Colonic mucosa (tissue), 4 donors: ENCODE data around the gene SLC26A11. TPM values are rescaled to one million over a fixed set of nuclear protein-coding genes. Genes with fewer than 3 reads are reported as not detected.

ENCODE experiments used
- DNase-seq: peaks from one replicate; pipeline ENCODE4 v3.0.0-alpha.2; 2020
- H3K27ac ChIP-seq: fragments of 200-600 bp; one replicate; pipeline ENCODE4 v1.8.0; 2021
- H3K27me3 ChIP-seq: fragments of 200-600 bp; one replicate; pipeline ENCODE4 v1.8.0; 2021
- H3K36me3 ChIP-seq: fragments of 200-600 bp; one replicate; pipeline ENCODE4 v1.8.0; 2021
- H3K4me1 ChIP-seq: fragments of 200-600 bp; one replicate; pipeline ENCODE4 v1.8.0; 2021; ENCODE audit warnings: mild to moderate bottlenecking
- H3K4me3 ChIP-seq: fragments of 200-600 bp; one replicate; pipeline ENCODE4 v1.8.0; 2021
- H3K9ac ChIP-seq, 2 donors: one replicate each; pipeline ENCODE4 v1.7.0; 2013; ENCODE audit warnings: control low read depth in 2 of 2, low read depth in 2 of 2, low read length in 2 of 2
- H3K9me3 ChIP-seq: fragments of 200-600 bp; one replicate; pipeline ENCODE4 v1.8.0; 2021
- intact Hi-C: fragments of 100-400 bp; cut with DNase I; formaldehyde crosslinking; loops from one replicate; pipeline ENCODE4 v1.14.1; 2022
- total RNA-seq, 2 donors: library from RNA; stranded (reverse); fragmentation: NEBNext Ultra II Directional in 1 of 2; extraction: Animal tissue kit (Norgen Biotek cat#: 25700) in 1 of 2; gene quantifications; one replicate each; pipeline ENCODE4 v1.2.1, GENCODE V29; 2021
- TF ChIP-seq, protein P1 (sequence below): fragments of 200-600 bp; IDR thresholded peaks from one replicate; pipeline ENCODE4 v1.8.0; 2022; ENCODE audit warnings: antibody characterized with exemption, mild to moderate bottlenecking
- donor health status: healthy.
- donor health status: DM: no; HTN: no; CAD: no.
- donor health status: DM: no; HTN: no; CAD: no.

The SLC26A11 gene
- total RNA-seq, 2 donors from 2014 or later: 8.0 to 9.3 TPM

DNA sequence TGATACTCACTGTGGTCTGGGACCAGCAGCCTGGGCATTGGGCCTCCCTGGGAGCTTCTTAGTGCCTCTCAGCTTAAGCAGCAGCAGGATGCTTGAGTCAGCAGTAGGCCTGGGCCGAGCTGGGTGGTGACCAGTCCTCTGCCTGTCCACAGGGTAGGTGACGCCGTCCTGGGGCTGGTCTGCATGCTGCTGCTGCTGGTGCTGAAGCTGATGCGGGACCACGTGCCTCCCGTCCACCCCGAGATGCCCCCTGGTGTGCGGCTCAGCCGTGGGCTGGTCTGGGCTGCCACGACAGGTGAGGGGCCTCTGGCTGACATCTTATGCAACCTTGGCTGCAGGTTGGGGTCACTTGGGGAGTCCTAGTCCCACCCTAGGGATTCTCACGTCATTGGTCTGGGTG is 7.4 kb downstream of the SLC26A11 start:
- no peaks in the 10 kb centered on the region for H3K36me3 ChIP-seq
- H3K9ac ChIP-seq: no peak overlapping the region
- no peaks in the 10 kb centered on the region for H3K9me3 ChIP-seq
- intact Hi-C loops: no loop called here
- no peaks in the 10 kb centered on the region for H3K27me3 ChIP-seq
- no peak overlapping the region for H3K4me3 ChIP-seq
- DNase-seq: no peak
- TF ChIP-seq, protein P1, sequence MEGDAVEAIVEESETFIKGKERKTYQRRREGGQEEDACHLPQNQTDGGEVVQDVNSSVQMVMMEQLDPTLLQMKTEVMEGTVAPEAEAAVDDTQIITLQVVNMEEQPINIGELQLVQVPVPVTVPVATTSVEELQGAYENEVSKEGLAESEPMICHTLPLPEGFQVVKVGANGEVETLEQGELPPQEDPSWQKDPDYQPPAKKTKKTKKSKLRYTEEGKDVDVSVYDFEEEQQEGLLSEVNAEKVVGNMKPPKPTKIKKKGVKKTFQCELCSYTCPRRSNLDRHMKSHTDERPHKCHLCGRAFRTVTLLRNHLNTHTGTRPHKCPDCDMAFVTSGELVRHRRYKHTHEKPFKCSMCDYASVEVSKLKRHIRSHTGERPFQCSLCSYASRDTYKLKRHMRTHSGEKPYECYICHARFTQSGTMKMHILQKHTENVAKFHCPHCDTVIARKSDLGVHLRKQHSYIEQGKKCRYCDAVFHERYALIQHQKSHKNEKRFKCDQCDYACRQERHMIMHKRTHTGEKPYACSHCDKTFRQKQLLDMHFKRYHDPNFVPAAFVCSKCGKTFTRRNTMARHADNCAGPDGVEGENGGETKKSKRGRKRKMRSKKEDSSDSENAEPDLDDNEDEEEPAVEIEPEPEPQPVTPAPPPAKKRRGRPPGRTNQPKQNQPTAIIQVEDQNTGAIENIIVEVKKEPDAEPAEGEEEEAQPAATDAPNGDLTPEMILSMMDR: no peak
- H3K4me1 ChIP-seq: no peaks in the 10 kb centered on the region
- H3K27ac ChIP-seq: no peak overlapping the region

DNA sequence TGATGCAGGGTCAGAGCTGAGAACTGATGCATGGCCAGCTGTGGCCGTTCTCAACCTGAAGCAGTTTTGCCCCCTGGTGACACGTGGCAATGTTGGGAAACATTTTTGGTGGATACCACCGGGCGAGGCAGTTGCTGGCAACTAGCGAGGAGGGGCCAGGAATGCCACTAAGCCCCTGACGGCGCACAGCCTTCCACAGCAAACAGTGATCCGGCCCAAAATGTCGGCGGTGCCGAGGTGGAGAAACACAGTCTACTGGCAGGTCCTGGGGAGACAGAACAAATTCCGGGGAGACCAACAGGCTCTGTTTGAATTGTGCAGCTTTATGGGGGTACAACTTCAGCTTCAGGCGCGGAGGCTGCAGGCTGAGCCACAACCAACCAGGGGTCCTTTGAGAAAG is 8.2 kb downstream of the SLC26A11 start:
- H3K27me3 ChIP-seq: no peaks in the 10 kb centered on the region
- no peak overlapping the region for H3K9ac ChIP-seq
- H3K9me3 ChIP-seq: no peaks in the 10 kb centered on the region
- intact Hi-C loops: no loop called here
- no peak overlapping the region for H3K4me3 ChIP-seq
- H3K36me3 ChIP-seq: no peaks in the 10 kb centered on the region
- no peak overlapping the region for H3K27ac ChIP-seq
- TF ChIP-seq, protein P1: no peak
- no peaks in the 10 kb centered on the region for H3K4me1 ChIP-seq
- DNase-seq: no peak

DNA sequence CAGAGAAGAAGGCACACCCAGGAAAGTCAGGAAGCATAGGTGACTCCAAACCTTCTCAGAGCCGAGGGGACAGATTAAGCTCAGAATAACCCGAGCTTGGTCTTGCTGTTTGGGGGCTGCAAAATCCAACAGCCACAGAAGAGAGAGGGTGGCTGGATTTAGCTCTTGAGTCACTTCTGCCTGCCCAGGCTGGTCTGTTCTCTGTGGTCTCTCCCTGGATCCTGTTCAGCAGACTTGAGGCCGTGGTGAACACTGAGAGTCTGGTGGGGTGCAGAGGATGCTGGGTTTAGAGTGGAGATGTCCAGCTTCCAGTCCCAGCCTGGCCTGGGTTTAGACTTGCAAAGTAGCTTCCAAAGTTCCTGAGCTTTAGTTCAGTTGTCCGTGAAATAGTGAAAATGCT is 8.8 kb downstream of the SLC26A11 start:
- H3K27me3 ChIP-seq: no peaks in the 10 kb centered on the region
- no peaks in the 10 kb centered on the region for H3K9me3 ChIP-seq
- TF ChIP-seq, protein P1: no peak
- H3K9ac ChIP-seq: no peak overlapping the region
- intact Hi-C loops: no loop called here
- no peaks in the 10 kb centered on the region for H3K36me3 ChIP-seq
- H3K4me1 ChIP-seq: no peaks in the 10 kb centered on the region
- DNase-seq: no peak
- no peak overlapping the region for H3K27ac ChIP-seq
- no peak overlapping the region for H3K4me3 ChIP-seq

DNA sequence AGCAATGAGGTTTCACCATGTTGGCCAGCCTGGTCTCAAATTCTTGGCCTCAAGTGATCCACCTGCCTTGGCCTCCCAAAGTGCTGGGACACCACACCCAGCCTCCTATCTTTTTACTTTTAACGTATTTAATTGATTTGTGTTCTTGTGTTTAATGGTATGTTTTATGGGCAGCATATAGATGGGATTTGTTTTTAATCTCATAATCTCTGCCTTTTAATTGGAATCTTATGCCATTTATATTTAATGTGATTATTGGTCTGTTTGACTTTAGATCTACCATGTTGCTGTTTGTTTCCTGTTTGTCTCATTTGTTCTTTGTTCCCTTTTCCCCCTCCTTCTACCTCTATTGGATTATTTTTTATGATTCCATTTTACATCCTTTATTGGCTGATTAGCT is 12.2 kb downstream of the SLC26A11 start:
- intact Hi-C loops: no loop called here
- H3K27ac ChIP-seq: no peak overlapping the region

DNA sequence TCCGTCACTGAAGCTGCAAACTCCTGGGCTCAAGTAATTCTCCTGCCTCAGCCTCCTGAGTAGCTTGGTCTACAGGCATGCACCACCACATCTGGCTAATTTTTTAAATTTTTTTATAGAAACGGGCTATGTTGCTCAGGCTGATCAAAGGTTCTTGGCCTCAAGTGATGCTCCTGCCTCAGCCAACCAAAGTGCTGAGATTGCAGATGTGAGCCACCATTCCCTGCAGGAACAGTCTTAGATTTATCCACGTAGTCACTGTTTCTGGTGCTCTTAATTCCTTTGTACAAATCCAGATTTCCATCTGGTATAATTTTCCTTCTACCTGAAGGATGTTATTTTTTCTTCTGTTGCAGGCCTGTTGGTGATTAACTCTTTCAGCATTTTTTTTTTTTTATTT is 13.0 kb downstream of the SLC26A11 start:
- no peak overlapping the region for H3K4me3 ChIP-seq
- intact Hi-C loops: no loop called here
- no peak overlapping the region for H3K27ac ChIP-seq
- no peaks in the 10 kb centered on the region for H3K36me3 ChIP-seq
- H3K27me3 ChIP-seq: no peaks in the 10 kb centered on the region
- H3K9me3 ChIP-seq: no peaks in the 10 kb centered on the region
- H3K4me1 ChIP-seq: no peaks in the 10 kb centered on the region
- TF ChIP-seq, protein P1: no peak
- no peak for DNase-seq
- no peak overlapping the region for H3K9ac ChIP-seq

More for the DNA sequence above, 12.2 kb downstream of the SLC26A11 start:
- Histone ChIP-seq H3K9me3 (no peaks in the 10 kb centered on the region), H3K4me1 (no peaks in the 10 kb centered on the region), H3K27me3 (no peaks in the 10 kb centered on the region), H3K4me3 (no peak overlapping the region), H3K9ac (no peak overlapping the region), H3K36me3 (no peaks in the 10 kb centered on the region)
- TF ChIP-seq, protein P1: no peak
- DNase-seq: no peak

DNA sequence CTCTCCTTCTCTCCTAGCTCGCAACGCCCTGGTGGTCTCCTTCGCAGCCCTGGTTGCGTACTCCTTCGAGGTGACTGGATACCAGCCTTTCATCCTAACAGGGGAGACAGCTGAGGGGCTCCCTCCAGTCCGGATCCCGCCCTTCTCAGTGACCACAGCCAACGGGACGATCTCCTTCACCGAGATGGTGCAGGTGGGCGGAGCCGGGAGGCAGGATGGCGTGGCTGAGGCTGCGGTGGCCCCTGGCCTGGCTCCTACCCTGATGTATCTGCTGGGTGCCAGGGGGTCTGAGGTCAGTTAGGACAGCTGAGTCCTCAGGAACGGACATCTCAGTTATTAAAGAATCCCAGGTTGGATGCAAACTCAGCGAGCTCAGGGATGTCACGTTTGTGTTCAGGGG is 16.7 kb downstream of the SLC26A11 start:
- Histone ChIP-seq H3K9ac (no peak overlapping the region), H3K4me3 (no peak overlapping the region), H3K36me3 (no peaks in the 10 kb centered on the region), H3K4me1 (no peaks in the 10 kb centered on the region), H3K9me3 (no peaks in the 10 kb centered on the region), H3K27ac (no peak overlapping the region), H3K27me3 (no peaks in the 10 kb centered on the region)
- DNase-seq: no peak
- TF ChIP-seq, protein P1: no peak
- intact Hi-C loops: no loop called here
